Gastrocnemius medialis (tissue), 4 donors: ENCODE measurements around the gene CUEDC2.

Experiments used
- CTCF ChIP-seq, 5 experiments: fragments of 450-650 bp in 3 of 5; fragments of 200-600 bp in 2 of 5; sonication (generic) in 2 of 5; IDR thresholded peaks in 4 of 5; conservative IDR thresholded peaks in 1 of 5; 1 replicate in 4 of 5; 2 replicates in 1 of 5; pipeline ENCODE4 v1.5.1; 2016 to 2019; ENCODE audit warnings: antibody characterized with exemption in 5 of 5, mild to moderate bottlenecking in 3 of 5, moderate library complexity in 3 of 5
- POLR2A ChIP-seq, 2 donors: fragments of 450-650 bp; IDR thresholded peaks; one replicate each; pipeline ENCODE4 v1.6.1; 2017; ENCODE audit warnings: antibody characterized with exemption in 2 of 2, mild to moderate bottlenecking in 2 of 2, moderate library complexity in 2 of 2

- TF ChIP-seq POLR2A (IDR thresholded peaks at IDR 0.05) (no peak), CTCF (IDR thresholded peaks at IDR 0.05 in 4 of 5, conservative IDR thresholded peaks at IDR 0.05 in 1 of 5) (no peak)
Measured at GRCh38 chr10:102431452-102432124, 786 bp downstream of the CUEDC2 start.
